ENCODE results near the gene MARCHF10. TPM values are rescaled to one million over a fixed set of nuclear protein-coding genes. Genes with fewer than 3 reads are reported as not detected.

The MARCHF10 gene
- total and polyA plus RNA-seq, 2 donors (not counting 1 experiment from before 2014, with no cell fraction given) = 0.17 TPM; not detected in 1

GRCh38 chr17:62856594-62856993, 48.5 kb upstream of the MARCHF10 start:
- no peaks in the 10 kb centered on the region for H3K36me3 ChIP-seq (ENCODE audit: control insufficient read depth, insufficient read depth, low read length)
- no peaks in the 10 kb centered on the region for H3K9me3 ChIP-seq (ENCODE audit: control insufficient read depth, insufficient read depth, low read depth, low read length)
- no peak overlapping the region for H2AFZ ChIP-seq (ENCODE audit: low read length)
- no peak overlapping the region for H3K4me2 ChIP-seq (ENCODE audit: extremely low read depth, insufficient read depth, low read length)
- no peak for DNase-seq (ENCODE audit: low read depth in 2 of 2)
- TF ChIP-seq, protein P1, sequence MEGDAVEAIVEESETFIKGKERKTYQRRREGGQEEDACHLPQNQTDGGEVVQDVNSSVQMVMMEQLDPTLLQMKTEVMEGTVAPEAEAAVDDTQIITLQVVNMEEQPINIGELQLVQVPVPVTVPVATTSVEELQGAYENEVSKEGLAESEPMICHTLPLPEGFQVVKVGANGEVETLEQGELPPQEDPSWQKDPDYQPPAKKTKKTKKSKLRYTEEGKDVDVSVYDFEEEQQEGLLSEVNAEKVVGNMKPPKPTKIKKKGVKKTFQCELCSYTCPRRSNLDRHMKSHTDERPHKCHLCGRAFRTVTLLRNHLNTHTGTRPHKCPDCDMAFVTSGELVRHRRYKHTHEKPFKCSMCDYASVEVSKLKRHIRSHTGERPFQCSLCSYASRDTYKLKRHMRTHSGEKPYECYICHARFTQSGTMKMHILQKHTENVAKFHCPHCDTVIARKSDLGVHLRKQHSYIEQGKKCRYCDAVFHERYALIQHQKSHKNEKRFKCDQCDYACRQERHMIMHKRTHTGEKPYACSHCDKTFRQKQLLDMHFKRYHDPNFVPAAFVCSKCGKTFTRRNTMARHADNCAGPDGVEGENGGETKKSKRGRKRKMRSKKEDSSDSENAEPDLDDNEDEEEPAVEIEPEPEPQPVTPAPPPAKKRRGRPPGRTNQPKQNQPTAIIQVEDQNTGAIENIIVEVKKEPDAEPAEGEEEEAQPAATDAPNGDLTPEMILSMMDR (conservative IDR thresholded peaks at IDR 0.05 in 1 of 2, IDR thresholded peaks at IDR 0.05 in 1 of 2; ENCODE audit: low read depth in 1 of 2, low read length in 2 of 2) = no peak
- no peak for TF ChIP-seq EZH2 (IDR thresholded peaks at IDR 0.05; ENCODE audit: low read length, missing control alignments)
- H4K20me1 ChIP-seq (ENCODE audit: control insufficient read depth, extremely low read depth, insufficient read depth, low read length) = no peaks in the 10 kb centered on the region
- no peaks in the 10 kb centered on the region for H3K27me3 ChIP-seq (ENCODE audit: control insufficient read depth, insufficient read depth, low read length)
- no peak overlapping the region for H3K9ac ChIP-seq (ENCODE audit: insufficient read depth, low read length)
- H3K27ac ChIP-seq (ENCODE audit: insufficient read depth, low read length) = no peak overlapping the region
- H3K4me1 ChIP-seq (ENCODE audit: control insufficient read depth, extremely low read depth, insufficient read depth, low read length) = no peaks in the 10 kb centered on the region
- no peaks in the 10 kb centered on the region for H3K79me2 ChIP-seq (ENCODE audit: control insufficient read depth, insufficient read depth, low read length)
- no peak overlapping the region for H3K4me3 ChIP-seq (replicated peaks in 1 of 4; ENCODE audit: control extremely low read depth in 1 of 4, insufficient read depth in 1 of 4, low read depth in 3 of 4, low read length in 4 of 4)

DNA sequence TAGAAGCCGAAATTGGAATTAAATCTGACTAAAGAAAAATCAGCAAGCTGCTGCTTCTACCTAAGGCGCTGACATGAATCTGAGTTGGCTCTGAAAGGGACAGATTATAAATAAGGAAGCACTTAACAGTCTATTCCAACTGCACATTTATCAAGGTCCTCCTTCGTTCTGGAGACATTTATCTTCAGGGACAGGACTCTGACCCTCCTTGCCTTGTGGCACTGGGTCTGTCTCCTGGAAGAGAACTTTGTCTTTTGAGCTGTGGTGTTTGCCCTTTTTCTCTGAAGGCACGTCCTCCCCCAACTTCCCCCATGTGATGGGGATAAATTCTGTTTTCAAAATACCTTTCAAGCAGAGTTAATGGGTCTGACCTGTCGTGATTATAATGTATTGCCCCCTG, 47.0 kb upstream of the MARCHF10 start:
- Histone ChIP-seq H2AFZ (ENCODE audit: low read length) (no peak overlapping the region), H3K4me1 (ENCODE audit: control insufficient read depth, extremely low read depth, insufficient read depth, low read length) (no peaks in the 10 kb centered on the region)
- TF ChIP-seq, protein P1 (conservative IDR thresholded peaks at IDR 0.05 in 1 of 2, IDR thresholded peaks at IDR 0.05 in 1 of 2; ENCODE audit: low read depth in 1 of 2, low read length in 2 of 2) = no peak
- TF ChIP-seq EZH2 (IDR thresholded peaks at IDR 0.05; ENCODE audit: low read length, missing control alignments) = no peak

GRCh38 chr17:62854098-62854680, 46.1 kb upstream of the MARCHF10 start:
- no peaks in the 10 kb centered on the region for H3K9me3 ChIP-seq (ENCODE audit: control insufficient read depth, insufficient read depth, low read depth, low read length)
- H3K4me2 ChIP-seq (ENCODE audit: extremely low read depth, insufficient read depth, low read length) = no peak overlapping the region
- no peak overlapping the region for H3K9ac ChIP-seq (ENCODE audit: insufficient read depth, low read length)
- H3K36me3 ChIP-seq (ENCODE audit: control insufficient read depth, insufficient read depth, low read length) = no peaks in the 10 kb centered on the region
- no peak overlapping the region for H3K27ac ChIP-seq (ENCODE audit: insufficient read depth, low read length)
- H2AFZ ChIP-seq (ENCODE audit: low read length) = no peak overlapping the region
- no peaks in the 10 kb centered on the region for H4K20me1 ChIP-seq (ENCODE audit: control insufficient read depth, extremely low read depth, insufficient read depth, low read length)
- TF ChIP-seq, protein P1 (conservative IDR thresholded peaks at IDR 0.05 in 1 of 2, IDR thresholded peaks at IDR 0.05 in 1 of 2; ENCODE audit: low read depth in 1 of 2, low read length in 2 of 2) = no peak
- TF ChIP-seq EZH2 (IDR thresholded peaks at IDR 0.05; ENCODE audit: low read length, missing control alignments) = no peak
- no peak overlapping the region for H3K4me3 ChIP-seq (replicated peaks in 1 of 4; ENCODE audit: control extremely low read depth in 1 of 4, insufficient read depth in 1 of 4, low read depth in 3 of 4, low read length in 4 of 4)
- no peaks in the 10 kb centered on the region for H3K4me1 ChIP-seq (ENCODE audit: control insufficient read depth, extremely low read depth, insufficient read depth, low read length)
- H3K79me2 ChIP-seq (ENCODE audit: control insufficient read depth, insufficient read depth, low read length) = no peaks in the 10 kb centered on the region
- DNase-seq (ENCODE audit: low read depth in 2 of 2) = no peak
- H3K27me3 ChIP-seq (ENCODE audit: control insufficient read depth, insufficient read depth, low read length) = peaks cover 4% of the 10 kb centered on the region

More for the DNA sequence above, 47.0 kb upstream of the MARCHF10 start:
- H3K4me2 ChIP-seq (ENCODE audit: extremely low read depth, insufficient read depth, low read length) = no peak overlapping the region
- H3K79me2 ChIP-seq (ENCODE audit: control insufficient read depth, insufficient read depth, low read length) = no peaks in the 10 kb centered on the region
- no peaks in the 10 kb centered on the region for H3K9me3 ChIP-seq (ENCODE audit: control insufficient read depth, insufficient read depth, low read depth, low read length)
- no peak overlapping the region for H3K27ac ChIP-seq (ENCODE audit: insufficient read depth, low read length)
- no peaks in the 10 kb centered on the region for H3K36me3 ChIP-seq (ENCODE audit: control insufficient read depth, insufficient read depth, low read length)
- peaks cover 4% of the 10 kb centered on the region for H3K27me3 ChIP-seq (ENCODE audit: control insufficient read depth, insufficient read depth, low read length)
- no peak overlapping the region for H3K9ac ChIP-seq (ENCODE audit: insufficient read depth, low read length)
- H3K4me3 ChIP-seq (replicated peaks in 1 of 4; ENCODE audit: control extremely low read depth in 1 of 4, insufficient read depth in 1 of 4, low read depth in 3 of 4, low read length in 4 of 4) = no peak overlapping the region
- H4K20me1 ChIP-seq (ENCODE audit: control insufficient read depth, extremely low read depth, insufficient read depth, low read length) = no peaks in the 10 kb centered on the region
- no peak for DNase-seq (ENCODE audit: low read depth in 2 of 2)

Data from fibroblast of lung (primary cell).